HCT116 (cell line): ENCODE measurements around the gene RAPGEF3. TPM values are rescaled to one million over a fixed set of nuclear protein-coding genes. Genes with fewer than 3 reads are reported as not detected.
A peak's percentile ranks its signal among the peaks of the same experiment; 100 is the strongest.

ENCODE experiments used
- ATAC-seq: fragments of 200-7000 bp; cut with Tn5 transposase; 2 replicates; pipeline ENCODE4 v1.9.1; 2020; ENCODE audit warnings: mild to moderate bottlenecking, moderate library complexity
- BruUV-seq: library from RNA; stranded (reverse); fragments of 400-500 nt; replicated peaks from 2 replicates; lab custom pipeline; 2021; lab: Mats Ljungman, UMichigan
- CTCF ChIA-PET: fragments of 300-600 bp; sonication (Branson Sonifier 250); formaldehyde crosslinking; loops from one replicate; lab custom pipeline; 2021; ENCODE audit warnings: antibody characterized with exemption; lab: Charles Lee
- POLR2A ChIA-PET: fragments of 300-600, 350-600 bp; sonication (Branson Sonifier 250); formaldehyde crosslinking; loops from one replicate; lab custom pipeline; 2021; ENCODE audit warnings: antibody characterized with exemption; lab: Charles Lee
- RAD21 ChIA-PET, 2 experiments: fragments of 300-600 bp; sonication (Branson Sonifier 250); formaldehyde crosslinking; loops; one replicate each; lab custom pipeline; 2023; ENCODE audit warnings: low total read pairs in 2 of 2; ENCODE audit not compliant: uncharacterized antibody in 2 of 2, unreplicated experiment in 2 of 2, low non-redundant PET in 1 of 2; lab: Charles Lee
- DNase-seq: peaks from one replicate; pipeline ENCODE4 v3.0.0-alpha.2; 2010; ENCODE audit warnings: low read depth, low spot score
- H2AFZ ChIP-seq: fragments of 200-600 bp; shearing (Covaris generic), sonication (generic); 2 replicates; pipeline ENCODE4 v1.6.1; 2017; ENCODE audit warnings: low read depth, mixed run types, mixed read lengths, antibody characterized with exemption, low read length; ENCODE audit not compliant: poor library complexity, severe bottlenecking
- H3K27ac ChIP-seq: 2 replicates; pipeline ENCODE4 v1.5.1; 2012; ENCODE audit warnings: low read depth, low read length
- H3K27me3 ChIP-seq: fragments of 200-600 bp; sonication (generic); 2 replicates; pipeline ENCODE4 v1.6.1; 2016; ENCODE audit warnings: mixed run types, low read length, mixed read lengths; ENCODE audit not compliant: insufficient read depth
- H3K36me3 ChIP-seq, 2 experiments: fragments of 200-500 bp in 1 of 2; fragments of 200-600 bp in 1 of 2; sonication (Bioruptor generic) in 1 of 2; sonication (generic) in 1 of 2; 2 replicates each; pipeline versions ENCODE4 v1.5.1 to v1.6.1; 2014 to 2016; ENCODE audit warnings: low read length in 2 of 2, inconsistent platforms in 1 of 2, mixed read lengths in 1 of 2, mixed run types in 1 of 2; ENCODE audit not compliant: insufficient read depth in 2 of 2, control insufficient read depth in 1 of 2
- H3K4me1 ChIP-seq, 2 experiments: fragments of 200-600 bp in 1 of 2; sonication (generic) in 1 of 2; 2 replicates each; pipeline versions ENCODE4 v1.5.1 to v1.6.1; 2012 to 2017; ENCODE audit warnings: low read length in 2 of 2, inconsistent platforms in 1 of 2, mild to moderate bottlenecking in 1 of 2, mixed read lengths in 1 of 2, mixed run types in 1 of 2, moderate library complexity in 1 of 2; ENCODE audit not compliant: insufficient read depth in 2 of 2, control insufficient read depth in 1 of 2
- H3K4me2 ChIP-seq: fragments of 200-600 bp; sonication (generic); 2 replicates; pipeline ENCODE4 v1.6.1; 2017; ENCODE audit warnings: mixed run types, low read length, mixed read lengths
- H3K4me3 ChIP-seq, 2 experiments: fragments of 200-600 bp in 1 of 2; sonication (generic) in 1 of 2; replicated peaks in 1 of 2; 2 replicates each; pipeline ENCODE4 v1.5.1; 2011 to 2016; ENCODE audit warnings: low read length in 2 of 2, control low read depth in 1 of 2, low read depth in 1 of 2, mild to moderate bottlenecking in 1 of 2, mixed read lengths in 1 of 2, mixed run types in 1 of 2
- H3K79me2 ChIP-seq: fragments of 200-600 bp; sonication (generic); 2 replicates; pipeline ENCODE4 v1.6.1; 2017; ENCODE audit warnings: mild to moderate bottlenecking, mixed run types, low read length, moderate library complexity, mixed read lengths; ENCODE audit not compliant: insufficient read depth
- H3K9ac ChIP-seq: fragments of 200-600 bp; sonication (generic); 2 replicates; pipeline ENCODE4 v1.6.1; 2016; ENCODE audit warnings: low read length, mixed read lengths
- H3K9me2 ChIP-seq: fragments of 200-600 bp; sonication (generic), shearing (Covaris generic); 2 replicates; pipeline ENCODE4 v1.6.1; 2017; ENCODE audit warnings: mixed run types, mild to moderate bottlenecking, moderate library complexity; ENCODE audit not compliant: insufficient read depth
- H3K9me3 ChIP-seq, 2 experiments: fragments of 200-500 bp in 1 of 2; fragments of 200-600 bp in 1 of 2; sonication (Bioruptor generic) in 1 of 2; sonication (generic) in 1 of 2; 2 replicates each; pipeline ENCODE4 v1.6.1; 2014 to 2017; ENCODE audit warnings: low read length in 2 of 2, mixed read lengths in 2 of 2, inconsistent platforms in 1 of 2, low read depth in 1 of 2, mild to moderate bottlenecking in 1 of 2, mixed run types in 1 of 2, moderate library complexity in 1 of 2; ENCODE audit not compliant: control insufficient read depth in 1 of 2, insufficient read depth in 1 of 2
- H4K20me1 ChIP-seq: fragments of 200-600 bp; sonication (generic), shearing (Covaris generic); 2 replicates; pipeline ENCODE4 v1.6.1; 2017; ENCODE audit warnings: mixed run types, mild to moderate bottlenecking, moderate library complexity; ENCODE audit not compliant: insufficient read depth
- CBX3 ChIP-seq: IDR thresholded peaks from 2 replicates; pipeline ENCODE4 v1.6.1; 2012; ENCODE audit warnings: low read depth
- CEBPB ChIP-seq: IDR thresholded peaks from 2 replicates; pipeline ENCODE4 v1.6.1; 2012; ENCODE audit warnings: low read depth
- CTCF ChIP-seq, 3 experiments: fragments of 200-600 bp in 1 of 3; sonication (generic) in 1 of 3; IDR thresholded peaks in 2 of 3; conservative IDR thresholded peaks in 1 of 3; 2 replicates each; pipeline ENCODE4 v1.5.1; 2012 to 2017; ENCODE audit warnings: low read depth in 2 of 3, low read length in 2 of 3, antibody characterized with exemption in 1 of 3, borderline replicate concordance in 1 of 3, control low read depth in 1 of 3, mild to moderate bottlenecking in 1 of 3, mixed read lengths in 1 of 3, mixed run types in 1 of 3, moderate library complexity in 1 of 3; ENCODE audit not compliant: insufficient read depth in 1 of 3
- ELF1 ChIP-seq: IDR thresholded peaks from 2 replicates; pipeline ENCODE4 v1.6.1; 2012; ENCODE audit warnings: low read depth, borderline replicate concordance
- EZH2 ChIP-seq: fragments of 200-600 bp; sonication (generic); IDR thresholded peaks from 2 replicates; pipeline ENCODE4 v1.6.1; 2017; ENCODE audit warnings: antibody characterized with exemption, mixed run types
- FOSL1 ChIP-seq: IDR thresholded peaks from 2 replicates; pipeline ENCODE4 v1.6.1; 2012; ENCODE audit warnings: low read depth
- JUND ChIP-seq: IDR thresholded peaks from 2 replicates; pipeline ENCODE4 v1.6.1; 2012
- MAX ChIP-seq: IDR thresholded peaks from 2 replicates; pipeline ENCODE4 v1.6.1; 2012
- POLR2A ChIP-seq: IDR thresholded peaks from 2 replicates; pipeline ENCODE4 v1.7.0; 2011; ENCODE audit warnings: borderline replicate concordance; ENCODE audit not compliant: insufficient read depth, insufficient read length; ENCODE audit errors: extremely low read depth
- POLR2AphosphoS5 ChIP-seq: IDR thresholded peaks from 2 replicates; pipeline ENCODE4 v1.6.1; 2011; ENCODE audit warnings: mild to moderate bottlenecking, low read depth, low read length, moderate library complexity
- RAD21 ChIP-seq: IDR thresholded peaks from 2 replicates; pipeline ENCODE4 v1.6.1; 2012; ENCODE audit warnings: low read depth, mild to moderate bottlenecking
- REST ChIP-seq: IDR thresholded peaks from 2 replicates; pipeline ENCODE4 v1.6.1; 2012; ENCODE audit warnings: low read depth
- SIN3A ChIP-seq: IDR thresholded peaks from 2 replicates; pipeline ENCODE4 v1.6.1; 2012; ENCODE audit warnings: low read depth
- SP1 ChIP-seq: IDR thresholded peaks from 2 replicates; pipeline ENCODE4 v1.6.1; 2012; ENCODE audit warnings: low read depth
- SRF ChIP-seq: IDR thresholded peaks from 2 replicates; pipeline ENCODE4 v1.6.1; 2012; ENCODE audit warnings: low read depth
- TCF7L2 ChIP-seq: IDR thresholded peaks from 2 replicates; pipeline ENCODE4 v1.7.0; 2011; ENCODE audit warnings: borderline replicate concordance, inconsistent platforms; ENCODE audit not compliant: insufficient read depth, insufficient read length; ENCODE audit errors: extremely low read depth
- ZBTB33 ChIP-seq: IDR thresholded peaks from 2 replicates; pipeline ENCODE4 v1.6.1; 2011; ENCODE audit warnings: mild to moderate bottlenecking, low read length, moderate library complexity; ENCODE audit not compliant: insufficient replicate concordance; ENCODE audit errors: extremely low read depth
- intact Hi-C: fragments of 100-400 bp; cut with micrococcal nuclease; formaldehyde crosslinking; loops from 2 replicates; pipeline ENCODE4 v1.10.0; 2022
- total RNA-seq: library from RNA; stranded (reverse); gene quantifications from one replicate; pipeline ENCODE4 v1.2.1, GENCODE V29; 2021; ENCODE audit not compliant: unreplicated experiment

RAPGEF3 gene
- total RNA-seq, 1 experiment from 2014 or later, result 1.8 TPM

GRCh38 chr12:47775100-47775911 is 16.6 kb upstream of the RAPGEF3 start:
- TF ChIP-seq SRF (no peak), POLR2A (no peak), SIN3A (no peak), CBX3 (no peak), POLR2AphosphoS5 (no peak), ELF1 (no peak), TCF7L2 (no peak), RAD21 (no peak), CEBPB (no peak), CTCF (IDR thresholded peaks at IDR 0.05 in 2 of 3, conservative IDR thresholded peaks at IDR 0.05 in 1 of 3; ENCODE audit: borderline replicate concordance in 1 of 3, insufficient read depth in 1 of 3, low read depth in 2 of 3, low read length in 2 of 3) (no peak), SP1 (no peak), JUND (no peak), FOSL1 (no peak), EZH2 (no peak), ZBTB33 (no peak), REST (no peak), MAX (no peak)
- CTCF ChIA-PET, result interaction anchor here (4.0 to 5.4 kb wide), 3 partner anchors 8 to 63 kb away, joined by 25 to 70 read pairs (median 30); no protein-coding TSS in a partner anchor
- Histone ChIP-seq H3K27me3 (no peaks in the 10 kb centered on the region), H3K79me2 (peaks cover 24% of the 10 kb centered on the region), H3K9me2 (no peaks in the 10 kb centered on the region), H4K20me1 (no peaks in the 10 kb centered on the region), H3K4me3 (no peak overlapping the region), H3K9ac (no peak overlapping the region), H3K4me2 (peak overlapping the region; percentile 99), H3K36me3 (no peaks in the 10 kb centered on the region), H3K27ac (no peak overlapping the region), H2AFZ (no peak overlapping the region), H3K9me3 (no peaks in the 10 kb centered on the region), H3K4me1 (peaks cover 19 to 51% of the 10 kb centered on the region in 2 experiments)
- RAD21 ChIA-PET, result interaction anchor here in 1 of 2 experiments (1.2 kb wide), 1 partner anchor 60 kb away, joined by 3 read pairs; no protein-coding TSS in a partner anchor
- BruUV-seq, result no TSS peak
- ATAC-seq, result no peak
- POLR2A ChIA-PET, result no interaction called here
- DNase-seq, result no peak
- intact Hi-C loops, result loop anchor here (5.0 to 10.0 kb wide), 2 partner anchors 62 to 741 kb away; no protein-coding TSS in a partner anchor
